HEK293 (cell line): ENCODE data around the gene PTPDC1.

Experiments
- CTCF ChIA-PET: fragments of 350-600 bp; formaldehyde crosslinking; extraction: SDS; loops from one replicate; lab custom pipeline; 2021; ENCODE audit warnings: antibody characterized with exemption; lab: Yijun Ruan, JAX
- POLR2A ChIA-PET: fragments of 300-600 bp; formaldehyde crosslinking; extraction: SDS; loops from one replicate; lab custom pipeline; 2020; ENCODE audit warnings: antibody characterized with exemption, inconsistent platforms; lab: Yijun Ruan, JAX
- H3K27ac ChIP-seq: fragments of 200-500 bp; sonication (Bioruptor generic); 2 replicates; pipeline ENCODE4 v1.5.1; 2014; ENCODE audit warnings: low read depth, low read length, control low read depth, inconsistent platforms; ENCODE audit errors: extremely low read depth
- H3K36me3 ChIP-seq, 2 experiments: fragments of 200-500 bp in 1 of 2; sonication (Bioruptor generic) in 1 of 2; 1 replicate in 1 of 2; 2 replicates in 1 of 2; pipeline ENCODE4 v1.5.1; 2014 to 2017; ENCODE audit warnings: inconsistent platforms in 2 of 2, low read length in 2 of 2; ENCODE audit not compliant: control insufficient read depth in 2 of 2, insufficient read depth in 1 of 2
- H3K4me1 ChIP-seq: fragments of 200-500 bp; sonication (Bioruptor generic); 2 replicates; pipeline ENCODE4 v1.5.1; 2014; ENCODE audit warnings: mild to moderate bottlenecking, low read length, inconsistent platforms; ENCODE audit not compliant: control insufficient read depth, insufficient read depth
- H3K4me3 ChIP-seq: 2 replicates; pipeline ENCODE4 v1.5.1; 2011; ENCODE audit warnings: low read depth, mild to moderate bottlenecking, control low read depth, low read length, moderate library complexity
- H3K9me3 ChIP-seq: fragments of 200-500 bp; sonication (Bioruptor generic); 2 replicates; pipeline ENCODE4 v1.5.1; 2014; ENCODE audit warnings: low read depth, low read length, inconsistent platforms; ENCODE audit not compliant: control insufficient read depth, insufficient read depth
- GFI1B ChIP-seq: fragments of 450-650 bp; formaldehyde crosslinking; IDR thresholded peaks from 2 replicates; pipeline ENCODE4 v1.5.1; 2016; ENCODE audit warnings: missing biosample characterization, missing genetic modification characterization
- SCRT1 ChIP-seq: fragments of 450-650 bp; formaldehyde crosslinking; IDR thresholded peaks from 2 replicates; pipeline ENCODE4 v1.5.1; 2016; ENCODE audit warnings: missing biosample characterization, missing genetic modification characterization, borderline replicate concordance
- SCRT2 ChIP-seq: fragments of 450-650 bp; formaldehyde crosslinking; IDR thresholded peaks from 2 replicates; pipeline ENCODE4 v1.5.1; 2016; ENCODE audit warnings: missing biosample characterization, missing genetic modification characterization
- SP3 ChIP-seq: fragments of 450-650 bp; formaldehyde crosslinking; IDR thresholded peaks from 2 replicates; pipeline ENCODE4 v1.5.1; 2016; ENCODE audit warnings: missing biosample characterization, missing genetic modification characterization
- ZBTB48 ChIP-seq: fragments of 450-650 bp; formaldehyde crosslinking; IDR thresholded peaks from 2 replicates; pipeline ENCODE4 v1.5.1; 2016; ENCODE audit warnings: missing biosample characterization, missing genetic modification characterization
- ZBTB49 ChIP-seq: fragments of 450-650 bp; formaldehyde crosslinking; IDR thresholded peaks from 2 replicates; pipeline ENCODE4 v1.5.1; 2016; ENCODE audit warnings: missing biosample characterization, missing genetic modification characterization, low read depth
- ZBTB6 ChIP-seq: fragments of 450-650 bp; formaldehyde crosslinking; IDR thresholded peaks from 2 replicates; pipeline ENCODE4 v1.5.1; 2017; ENCODE audit warnings: missing biosample characterization, missing genetic modification characterization
- ZNF146 ChIP-seq: fragments of 450-650 bp; formaldehyde crosslinking; IDR thresholded peaks from 2 replicates; pipeline ENCODE4 v1.5.1; 2016; ENCODE audit warnings: missing biosample characterization, missing genetic modification characterization
- ZNF175 ChIP-seq: fragments of 450-650 bp; formaldehyde crosslinking; IDR thresholded peaks from 2 replicates; pipeline ENCODE4 v1.5.1; 2016; ENCODE audit warnings: missing biosample characterization, missing genetic modification characterization
- ZNF311 ChIP-seq: fragments of 450-650 bp; formaldehyde crosslinking; IDR thresholded peaks from 2 replicates; pipeline ENCODE4 v1.5.1; 2017; ENCODE audit warnings: missing biosample characterization, missing genetic modification characterization, borderline replicate concordance
- ZNF335 ChIP-seq: fragments of 450-650 bp; formaldehyde crosslinking; conservative IDR thresholded peaks from 2 replicates; pipeline ENCODE4 v1.5.1; 2016; ENCODE audit warnings: missing biosample characterization, missing genetic modification characterization
- ZNF398 ChIP-seq: fragments of 450-650 bp; formaldehyde crosslinking; IDR thresholded peaks from 2 replicates; pipeline ENCODE4 v1.5.1; 2017; ENCODE audit warnings: missing biosample characterization, missing genetic modification characterization
- ZNF404 ChIP-seq: fragments of 450-650 bp; formaldehyde crosslinking; IDR thresholded peaks from 2 replicates; pipeline ENCODE4 v1.5.1; 2017; ENCODE audit warnings: missing biosample characterization, missing genetic modification characterization
- ZNF529 ChIP-seq: fragments of 450-650 bp; formaldehyde crosslinking; IDR thresholded peaks from 2 replicates; pipeline ENCODE4 v1.5.1; 2017; ENCODE audit warnings: missing genetic modification characterization, missing biosample characterization; ENCODE audit not compliant: insufficient replicate concordance
- ZNF530 ChIP-seq: fragments of 450-650 bp; formaldehyde crosslinking; IDR thresholded peaks from 2 replicates; pipeline ENCODE4 v1.5.1; 2016; ENCODE audit warnings: low read depth, missing biosample characterization, missing genetic modification characterization
- ZNF555 ChIP-seq: fragments of 450-650 bp; formaldehyde crosslinking; conservative IDR thresholded peaks from 2 replicates; pipeline ENCODE4 v1.5.1; 2017; ENCODE audit warnings: missing biosample characterization, mild to moderate bottlenecking, missing genetic modification characterization, inconsistent platforms
- ZNF560 ChIP-seq: fragments of 450-650 bp; formaldehyde crosslinking; IDR thresholded peaks from 2 replicates; pipeline ENCODE4 v1.5.1; 2017; ENCODE audit warnings: missing biosample characterization, missing genetic modification characterization, borderline replicate concordance
- ZNF624 ChIP-seq: fragments of 450-650 bp; formaldehyde crosslinking; IDR thresholded peaks from 2 replicates; pipeline ENCODE4 v1.5.1; 2017; ENCODE audit warnings: missing biosample characterization, missing genetic modification characterization
- ZNF677 ChIP-seq: fragments of 450-650 bp; IDR thresholded peaks from 2 replicates; pipeline ENCODE4 v1.5.0; 2018; ENCODE audit warnings: missing biosample characterization, mild to moderate bottlenecking, missing genetic modification characterization, moderate library complexity
- ZNF701 ChIP-seq: fragments of 450-650 bp; formaldehyde crosslinking; IDR thresholded peaks from 2 replicates; pipeline ENCODE4 v1.5.1; 2016; ENCODE audit warnings: missing biosample characterization, missing genetic modification characterization
- ZNF776 ChIP-seq: fragments of 450-650 bp; formaldehyde crosslinking; IDR thresholded peaks from 2 replicates; pipeline ENCODE4 v1.5.0; 2017; ENCODE audit warnings: missing biosample characterization, missing genetic modification characterization, borderline replicate concordance
- ZNF837 ChIP-seq: fragments of 450-650 bp; formaldehyde crosslinking; IDR thresholded peaks from 2 replicates; pipeline ENCODE4 v1.5.1; 2016; ENCODE audit warnings: missing biosample characterization, missing genetic modification characterization
- TF ChIP-seq, protein P1 (sequence below): fragments of 450-650 bp; formaldehyde crosslinking; IDR thresholded peaks from 2 replicates; pipeline ENCODE4 v1.5.1; 2016; ENCODE audit warnings: missing biosample characterization, missing genetic modification characterization
- TF ChIP-seq, protein P2 (sequence below): IDR thresholded peaks from 2 replicates; pipeline ENCODE4 v1.6.1; 2011; ENCODE audit warnings: mild to moderate bottlenecking, low read depth, low read length, borderline replicate concordance

The PTPDC1 gene

GRCh38 chr9:94078086-94078485 lies 6.2 kb upstream of the PTPDC1 start:
- no peak overlapping the region for H3K27ac ChIP-seq
- no peaks in the 10 kb centered on the region for H3K9me3 ChIP-seq
- no peak for TF ChIP-seq ZNF311 (tag by site-specific recombination)
- TF ChIP-seq ZNF837 (tag by site-specific recombination), result no peak
- no peak for TF ChIP-seq ZBTB49 (tag by site-specific recombination)
- no peak for TF ChIP-seq ZNF529 (tag by site-specific recombination)
- TF ChIP-seq ZNF146 (tag by site-specific recombination), result no peak
- no peak for TF ChIP-seq SCRT2 (tag by site-specific recombination)
- CTCF ChIA-PET, result interaction anchor here (2.1 kb wide), 1 partner anchor 12 kb away, joined by 13 read pairs; no protein-coding TSS in a partner anchor
- H3K36me3 ChIP-seq, result no peaks in the 10 kb centered on the region
- POLR2A ChIA-PET, result no interaction called here
- H3K4me3 ChIP-seq, result no peak overlapping the region
- H3K4me1 ChIP-seq, result no peaks in the 10 kb centered on the region

DNA sequence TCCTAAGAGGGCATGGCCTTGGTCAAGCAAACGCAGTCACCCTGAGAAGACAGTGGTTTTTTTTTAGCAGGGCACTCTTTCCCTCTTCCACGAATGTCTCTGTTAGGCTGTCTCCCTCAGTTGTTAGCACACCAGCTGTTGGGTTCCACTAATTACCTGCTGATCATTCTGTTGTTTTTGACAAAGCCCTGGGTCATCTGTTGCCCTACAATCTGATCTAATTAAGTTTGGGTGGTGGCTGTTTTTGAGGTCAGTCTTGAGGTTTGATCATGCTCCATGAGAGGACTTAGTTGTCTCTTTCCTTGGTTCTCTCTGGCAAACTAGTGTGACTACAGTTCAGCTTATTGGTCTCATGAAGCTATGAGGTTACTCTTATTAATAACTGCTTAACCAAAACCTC lies 5.0 kb upstream of the PTPDC1 start:
- no peaks in the 10 kb centered on the region for H3K9me3 ChIP-seq
- H3K36me3 ChIP-seq, result no peaks in the 10 kb centered on the region
- H3K4me3 ChIP-seq, result no peak overlapping the region
- CTCF ChIA-PET, result interaction anchor here (0.7 kb wide), 2 partner anchors 42 to 94 kb away, joined by 3 to 5 read pairs; no protein-coding TSS in a partner anchor
- H3K27ac ChIP-seq, result no peak overlapping the region
- POLR2A ChIA-PET, result no interaction called here
- no peak for TF ChIP-seq ZNF404 (tag by site-specific recombination)
- no peak for TF ChIP-seq GFI1B (tag by site-specific recombination)
- TF ChIP-seq, protein P1, sequence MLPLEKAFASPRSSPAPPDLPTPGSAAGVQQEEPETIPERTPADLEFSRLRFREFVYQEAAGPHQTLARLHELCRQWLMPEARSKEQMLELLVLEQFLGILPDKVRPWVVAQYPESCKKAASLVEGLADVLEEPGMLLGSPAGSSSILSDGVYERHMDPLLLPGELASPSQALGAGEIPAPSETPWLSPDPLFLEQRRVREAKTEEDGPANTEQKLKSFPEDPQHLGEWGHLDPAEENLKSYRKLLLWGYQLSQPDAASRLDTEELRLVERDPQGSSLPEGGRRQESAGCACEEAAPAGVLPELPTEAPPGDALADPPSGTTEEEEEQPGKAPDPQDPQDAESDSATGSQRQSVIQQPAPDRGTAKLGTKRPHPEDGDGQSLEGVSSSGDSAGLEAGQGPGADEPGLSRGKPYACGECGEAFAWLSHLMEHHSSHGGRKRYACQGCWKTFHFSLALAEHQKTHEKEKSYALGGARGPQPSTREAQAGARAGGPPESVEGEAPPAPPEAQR, result no peak
- TF ChIP-seq ZNF555 (tag by site-specific recombination), result no peak
- no peak for TF ChIP-seq ZNF530
- no peak for TF ChIP-seq ZNF776
- TF ChIP-seq ZNF701 (tag by site-specific recombination), result no peak
- no peak for TF ChIP-seq ZNF624 (tag by site-specific recombination)
- no peak for TF ChIP-seq SCRT1
- no peak for TF ChIP-seq ZNF175 (tag by site-specific recombination)
- no peak for TF ChIP-seq ZNF677 (tag by site-specific recombination)
- TF ChIP-seq ZBTB48 (tag by site-specific recombination), result no peak
- no peak for TF ChIP-seq ZNF398 (tag by site-specific recombination)
- TF ChIP-seq SP3 (tag by site-specific recombination), result no peak
- TF ChIP-seq ZBTB6 (tag by site-specific recombination), result no peak
- TF ChIP-seq ZNF335 (tag by site-specific recombination), result no peak
- TF ChIP-seq, protein P2, sequence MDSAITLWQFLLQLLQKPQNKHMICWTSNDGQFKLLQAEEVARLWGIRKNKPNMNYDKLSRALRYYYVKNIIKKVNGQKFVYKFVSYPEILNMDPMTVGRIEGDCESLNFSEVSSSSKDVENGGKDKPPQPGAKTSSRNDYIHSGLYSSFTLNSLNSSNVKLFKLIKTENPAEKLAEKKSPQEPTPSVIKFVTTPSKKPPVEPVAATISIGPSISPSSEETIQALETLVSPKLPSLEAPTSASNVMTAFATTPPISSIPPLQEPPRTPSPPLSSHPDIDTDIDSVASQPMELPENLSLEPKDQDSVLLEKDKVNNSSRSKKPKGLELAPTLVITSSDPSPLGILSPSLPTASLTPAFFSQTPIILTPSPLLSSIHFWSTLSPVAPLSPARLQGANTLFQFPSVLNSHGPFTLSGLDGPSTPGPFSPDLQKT, result no peak
- TF ChIP-seq ZNF560, result no peak
- TF ChIP-seq, all 188 proteins: peak for 0
- H3K4me1 ChIP-seq, result no peaks in the 10 kb centered on the region
